HG03457 (cell line): ENCODE measurements around the gene SGCD.
"Not testable (repeated sequence)": the region's sequence is repeated elsewhere in the genome, so short reads cannot be mapped to it uniquely, and the experiment has no call there.

Experiments
- ATAC-seq: cut with Tn5 transposase; IDR thresholded peaks from one replicate; pipeline ENCODE4 v1.9.1; 2021; ENCODE audit warnings: moderate number of reproducible peaks; ENCODE audit not compliant: unreplicated experiment

SGCD gene

GRCh38 chr5:156617426-156617825, 290.5 kb downstream of the SGCD start:
- no peak for ATAC-seq

- ATAC-seq = no peak
Observed at GRCh38 chr5:156618601-156619000, 291.6 kb downstream of the SGCD start.

GRCh38 chr5:156621719-156622118, 294.8 kb downstream of the SGCD start:
- ATAC-seq = no peak

DNA sequence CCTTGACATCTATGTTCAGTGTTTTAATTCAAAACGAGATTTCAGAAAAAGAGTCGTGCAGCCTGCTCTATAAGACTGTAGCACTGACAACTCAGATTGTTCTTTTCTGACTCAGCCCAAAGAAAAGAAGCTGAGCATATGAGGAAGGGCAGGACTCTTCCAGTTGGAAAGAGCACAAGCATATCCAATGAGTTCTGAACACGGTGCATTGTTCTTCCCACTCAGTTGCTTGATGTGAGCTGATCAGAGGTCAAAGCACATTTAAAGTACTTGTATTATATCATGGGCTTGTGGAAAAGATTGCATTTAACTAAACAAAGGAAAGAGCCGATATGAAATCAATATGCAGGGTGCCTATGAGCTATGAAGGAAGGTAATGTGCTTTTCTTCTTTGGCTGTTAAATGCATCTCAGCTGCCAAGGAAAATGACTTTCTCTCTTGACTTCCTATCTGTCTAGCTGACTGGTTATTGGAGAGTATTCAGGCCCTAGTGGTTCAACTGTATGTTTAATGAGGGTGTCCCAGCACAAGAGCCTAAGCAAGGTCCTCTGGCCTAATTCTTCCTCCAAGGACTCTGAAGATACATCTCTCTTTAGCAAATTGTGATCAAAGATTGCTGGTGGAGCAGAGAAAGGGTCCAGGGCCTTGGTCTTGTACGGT, 296.5 kb downstream of the SGCD start:
- ATAC-seq = no peak

DNA sequence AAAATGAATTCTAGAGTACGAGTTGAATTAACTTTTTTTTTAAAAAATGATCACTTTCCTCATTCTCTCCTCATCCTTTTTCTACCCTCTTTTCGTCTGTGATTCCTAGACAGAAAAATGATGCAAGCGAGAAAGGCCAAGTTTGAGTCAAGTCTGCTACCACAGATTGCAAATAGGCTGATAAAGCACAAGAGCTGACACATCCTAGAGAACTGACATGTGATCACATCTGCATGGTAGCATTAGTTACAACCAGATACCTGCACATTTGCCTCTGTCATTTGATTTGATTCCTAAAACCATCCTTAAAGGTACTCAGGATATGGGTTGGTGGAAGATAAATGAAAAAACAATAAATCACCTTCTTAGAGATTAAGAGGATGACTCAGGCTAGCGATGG, 297.7 kb downstream of the SGCD start:
- ATAC-seq = no peak

DNA sequence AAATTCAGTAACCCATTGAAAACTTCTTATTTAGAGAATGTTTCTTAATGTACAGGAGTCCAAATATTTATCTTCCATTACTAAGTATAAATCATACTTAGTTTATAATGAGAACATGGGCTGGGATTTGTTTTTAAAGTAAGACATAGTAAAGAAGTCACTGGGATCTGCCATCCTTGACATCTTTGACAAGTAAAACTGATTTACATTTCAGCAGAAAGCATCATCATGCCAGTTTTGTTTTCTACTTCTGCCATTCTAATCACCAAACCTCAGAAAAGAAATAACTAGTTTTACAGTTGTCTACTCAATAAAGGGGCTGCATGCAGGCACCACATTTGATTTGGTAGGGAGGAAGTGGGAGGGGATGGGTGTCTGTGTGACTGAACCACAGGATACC, 301.5 kb downstream of the SGCD start:
- no peak for ATAC-seq

DNA sequence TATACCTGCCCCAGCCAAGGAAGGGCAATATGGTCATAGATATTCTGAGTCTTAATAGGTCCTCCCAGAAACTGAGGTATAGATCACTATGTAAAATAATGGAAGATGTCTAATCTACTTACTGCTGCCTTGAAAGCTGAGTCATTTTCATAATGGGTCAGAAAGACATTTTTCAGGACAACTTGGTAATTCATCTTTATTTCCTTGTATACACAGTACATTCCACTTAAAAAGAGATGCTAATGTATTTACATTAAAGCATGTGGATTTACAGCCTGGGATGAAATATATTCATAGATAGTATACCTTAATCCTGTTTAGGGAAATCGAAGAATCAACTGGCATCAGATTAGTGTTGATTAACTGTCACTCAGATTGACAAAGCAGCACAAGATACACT, 304.0 kb downstream of the SGCD start:
- no peak for ATAC-seq

DNA sequence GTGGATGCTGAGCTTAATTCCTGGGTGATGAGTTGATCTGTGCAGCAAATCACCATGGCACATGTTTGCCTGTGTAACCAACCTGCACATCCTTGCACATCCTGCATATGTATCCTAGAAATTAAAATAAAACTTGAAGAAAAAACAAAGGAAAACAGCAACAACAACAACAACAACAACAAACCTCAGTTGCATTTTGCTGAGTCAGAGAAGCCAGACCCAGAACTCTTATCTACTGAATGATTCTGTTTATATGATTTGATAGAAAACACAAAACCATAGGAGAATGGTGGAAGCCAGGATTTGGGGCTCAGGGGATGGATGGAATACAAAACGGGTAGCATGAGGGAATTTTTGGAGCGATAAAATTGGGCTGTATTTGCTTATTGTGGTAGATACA, 307.3 kb downstream of the SGCD start:
- ATAC-seq = no peak

GRCh38 chr5:156640691-156641241, 313.8 kb downstream of the SGCD start:
- no peak for ATAC-seq

DNA sequence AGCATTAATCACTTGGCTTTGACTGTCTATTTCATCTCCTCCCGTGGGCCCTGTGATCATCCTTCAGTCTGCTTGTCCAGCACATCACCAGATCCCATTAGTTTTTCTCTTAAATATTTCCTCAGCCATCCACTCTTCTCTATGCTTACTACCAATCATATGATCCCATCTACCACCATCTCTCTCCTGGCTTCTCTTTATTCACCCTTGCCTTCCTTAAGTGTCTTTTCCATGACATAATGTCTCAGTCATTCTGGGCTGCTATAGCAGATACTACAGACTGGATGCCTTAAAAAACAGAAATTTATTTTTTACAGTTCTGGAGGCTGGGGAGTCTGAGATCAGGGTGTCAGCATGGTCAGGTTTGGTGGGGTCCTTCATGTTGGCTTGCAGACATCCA, 314.7 kb downstream of the SGCD start:
- no peak for ATAC-seq

- ATAC-seq = no peak
Observed at GRCh38 chr5:156647034-156647451, 320.1 kb downstream of the SGCD start.

DNA sequence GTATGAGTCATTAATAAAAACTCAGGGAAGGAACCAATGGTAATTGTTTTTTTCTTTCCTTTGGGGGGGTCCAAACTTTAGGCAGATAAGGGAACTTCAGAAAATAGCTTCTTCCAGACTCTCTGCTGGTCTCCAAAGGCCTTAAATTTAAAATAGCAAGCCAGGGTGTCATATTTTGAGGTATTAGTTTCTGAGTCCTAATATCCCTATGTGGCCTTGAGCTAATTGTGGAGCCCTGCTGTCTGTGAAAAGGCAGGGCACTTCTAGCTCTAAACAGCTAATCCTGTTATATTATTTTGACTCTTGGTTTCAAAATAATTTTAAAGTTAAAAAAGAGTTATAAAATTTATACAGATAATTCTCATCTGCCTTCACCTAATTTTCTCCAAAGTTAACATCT, 327.5 kb downstream of the SGCD start:
- ATAC-seq = no peak

DNA sequence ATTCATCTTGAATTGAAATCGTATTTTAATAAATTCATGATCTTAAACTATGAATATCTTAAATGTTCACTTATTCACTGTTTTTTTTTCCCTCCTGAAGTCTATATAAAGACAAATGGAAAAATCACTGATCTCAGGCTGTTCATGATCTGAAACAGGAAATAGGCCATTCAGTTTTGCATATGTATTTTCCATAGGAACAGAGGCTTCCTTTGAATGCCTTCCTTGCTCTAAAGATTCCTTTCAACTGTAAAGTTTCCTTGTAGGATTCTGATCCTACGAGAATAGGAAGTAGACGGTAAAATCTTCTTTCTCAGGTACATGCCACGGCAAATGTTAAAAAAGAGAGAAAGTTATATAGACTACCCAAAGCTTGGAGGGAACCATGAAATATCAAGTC, 328.8 kb downstream of the SGCD start:
- ATAC-seq = no peak

GRCh38 chr5:156664832-156665231, 337.9 kb downstream of the SGCD start:
- ATAC-seq = not testable (repeated sequence)

DNA sequence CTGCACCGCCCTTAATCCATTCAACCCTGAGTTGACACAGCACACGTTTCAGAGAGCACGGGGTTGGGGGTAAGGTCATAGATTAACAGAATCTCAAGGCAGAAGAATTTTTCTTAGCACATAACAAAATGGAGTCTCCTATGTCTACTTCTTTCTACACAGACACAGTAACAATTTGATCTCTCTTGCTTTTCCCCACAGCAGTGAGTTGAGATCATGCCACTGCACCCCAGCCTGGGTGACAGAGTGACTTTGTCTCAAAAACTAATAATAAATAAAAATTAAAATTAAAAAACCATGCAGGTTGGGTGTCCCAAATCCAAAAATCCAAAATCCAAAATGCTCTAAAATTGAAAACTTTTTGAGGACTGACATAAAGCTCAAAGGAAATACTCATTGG, 339.7 kb downstream of the SGCD start:
- not testable (repeated sequence) for ATAC-seq

- no peak for ATAC-seq
Observed at GRCh38 chr5:156667616-156668015, 340.7 kb downstream of the SGCD start.

- ATAC-seq = no peak
Observed at GRCh38 chr5:156669416-156669815, 342.5 kb downstream of the SGCD start.

DNA sequence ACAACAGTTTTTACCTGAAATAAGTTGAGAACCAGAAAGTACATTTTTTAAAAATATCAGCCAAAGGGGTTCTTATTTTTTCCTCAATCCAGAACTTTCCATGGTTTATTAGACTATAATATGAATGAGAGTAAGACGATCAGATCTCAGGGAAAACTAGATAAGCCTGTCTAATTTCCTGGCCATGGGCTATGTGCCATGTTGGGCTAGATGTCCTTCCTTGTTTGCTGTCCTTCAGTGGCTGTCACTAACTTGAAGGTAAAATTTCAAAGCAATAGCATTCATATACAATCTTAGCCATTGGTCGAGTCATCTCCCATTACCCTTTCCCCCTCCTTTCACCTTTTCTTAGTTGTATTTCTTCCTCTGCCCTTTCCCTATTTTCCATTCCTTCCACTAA, 343.7 kb downstream of the SGCD start:
- no peak for ATAC-seq

DNA sequence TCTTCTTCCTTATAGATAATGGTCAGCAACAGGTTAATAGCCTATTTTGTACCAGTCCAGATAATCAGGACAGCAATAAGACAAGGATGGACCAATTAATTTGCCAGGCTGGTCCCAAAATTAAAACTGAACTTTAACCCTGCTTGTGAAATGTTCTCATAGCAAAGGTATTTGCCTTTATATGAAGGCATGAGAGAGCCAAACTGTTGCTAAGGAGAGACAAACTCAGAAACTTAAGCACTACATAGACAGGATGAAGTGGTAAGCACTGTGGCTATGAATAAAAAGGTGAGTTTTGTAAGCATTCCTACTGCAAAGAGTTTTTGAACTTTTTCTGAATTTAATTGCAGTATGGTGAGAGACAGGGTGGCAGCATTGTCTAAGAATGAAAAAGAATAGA, 348.4 kb downstream of the SGCD start:
- no peak for ATAC-seq

GRCh38 chr5:156677963-156678362, 351.0 kb downstream of the SGCD start:
- ATAC-seq = no peak

DNA sequence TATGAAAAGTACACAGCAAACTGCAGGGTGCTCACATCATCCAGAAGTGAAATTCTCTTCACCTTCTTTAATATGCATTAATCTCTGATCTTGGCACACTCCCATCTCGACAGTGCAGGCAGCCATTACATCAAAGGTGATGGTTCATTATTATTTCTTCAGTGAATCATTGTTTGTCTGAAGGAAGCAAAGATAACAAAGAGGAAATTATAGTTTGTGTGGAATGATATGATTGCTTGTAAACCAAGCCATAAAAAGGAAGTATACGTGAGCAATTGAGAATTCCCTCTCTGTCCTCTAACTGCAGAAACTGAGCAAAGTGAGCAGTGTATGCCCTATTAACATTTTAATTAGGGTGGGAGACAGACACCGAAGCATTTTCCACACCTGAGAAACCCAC, 351.5 kb downstream of the SGCD start:
- ATAC-seq = no peak

DNA sequence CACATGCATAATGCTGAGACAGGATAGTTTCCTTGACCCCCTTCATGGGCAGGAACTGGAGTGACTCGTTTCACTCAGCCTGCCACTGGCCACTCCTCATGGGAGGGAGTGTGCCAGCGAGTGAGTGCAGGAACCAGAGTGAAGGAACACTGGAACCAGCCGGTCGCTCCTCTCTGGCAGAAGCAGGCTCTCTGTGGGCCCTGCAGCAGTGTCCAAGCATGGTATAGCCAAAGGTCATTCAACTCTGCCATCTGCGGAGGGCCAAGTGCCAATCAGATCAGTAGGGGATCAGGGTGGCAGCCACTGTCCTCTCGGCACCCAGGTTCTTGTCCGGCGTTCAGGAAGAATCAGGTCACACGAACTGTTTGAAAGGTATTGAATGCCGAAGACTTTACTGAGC, 353.9 kb downstream of the SGCD start:
- ATAC-seq = no peak

DNA sequence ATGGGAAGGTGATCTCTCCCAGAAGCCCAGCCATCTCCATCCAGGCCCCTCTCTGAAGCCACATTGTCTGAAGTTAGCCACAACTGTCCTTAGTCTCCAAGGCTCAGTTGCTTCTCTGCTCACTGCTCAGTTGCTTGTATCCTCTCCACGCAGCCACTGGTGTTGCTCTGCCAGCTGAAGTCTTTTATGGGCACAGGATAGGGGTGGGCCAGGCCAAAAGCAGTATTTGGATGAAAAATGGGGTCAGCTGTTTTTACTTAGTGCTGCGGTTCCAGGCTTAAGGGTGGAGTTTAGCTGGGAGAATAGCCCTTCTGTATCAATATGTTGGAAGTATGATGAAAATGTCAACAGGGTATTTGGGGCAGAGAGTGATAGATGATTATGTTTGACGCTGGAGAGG, 354.3 kb downstream of the SGCD start:
- no peak for ATAC-seq
